Gastroesophageal sphincter (tissue), 4 donors: ENCODE data around the gene SLC7A1. TPM values are rescaled to one million over a fixed set of nuclear protein-coding genes. Genes with fewer than 3 reads are reported as not detected.
A peak's percentile ranks its signal among the peaks of the same experiment; 100 is the strongest.

ENCODE experiments used
- ATAC-seq: fragments of 150-250 bp; one replicate; pipeline ENCODE4 v1.9.1; 2016; ENCODE audit warnings: mild to moderate bottlenecking, moderate library complexity
- H3K27ac ChIP-seq, 4 donors: fragments of 200-600 bp; sonication (generic) in 3 of 4; 1 replicate in 3 of 4; 2 replicates in 1 of 4; pipeline ENCODE4 v1.5.1; 2016 to 2019
- H3K27me3 ChIP-seq: fragments of 200-600 bp; sonication (generic); one replicate; pipeline ENCODE4 v1.5.1; 2019
- H3K36me3 ChIP-seq, 2 donors: fragments of 200-600 bp; sonication (generic); one replicate each; pipeline ENCODE4 v1.5.1; 2019; ENCODE audit warnings: control low read depth in 1 of 2
- H3K4me1 ChIP-seq, 3 donors: fragments of 200-600 bp; sonication (generic); 1 replicate in 2 of 3; 2 replicates in 1 of 3; pipeline ENCODE4 v1.5.1; 2016 to 2019; ENCODE audit warnings: control low read depth in 2 of 3
- H3K4me3 ChIP-seq, 2 donors: fragments of 200-600 bp; sonication (generic); one replicate each; pipeline ENCODE4 v1.5.1; 2019; ENCODE audit warnings: mild to moderate bottlenecking in 1 of 2, moderate library complexity in 1 of 2
- H3K9me3 ChIP-seq, 3 donors: fragments of 200-600 bp; sonication (generic); one replicate each; pipeline ENCODE4 v1.5.1; 2017 to 2019; ENCODE audit warnings: control low read depth in 2 of 3
- CTCF ChIP-seq, 4 experiments: fragments of 200-600 bp in 2 of 4; fragments of 450-650 bp in 2 of 4; sonication (generic) in 1 of 4; IDR thresholded peaks; one replicate each; pipeline ENCODE4 v1.5.1; 2017 to 2019; ENCODE audit warnings: antibody characterized with exemption in 4 of 4, mild to moderate bottlenecking in 2 of 4, moderate library complexity in 2 of 4
- EP300 ChIP-seq: sonication (generic); formaldehyde crosslinking; IDR thresholded peaks from one replicate; pipeline ENCODE4 v1.6.1; 2017; ENCODE audit warnings: antibody characterized with exemption, mild to moderate bottlenecking
- POLR2A ChIP-seq, 2 donors: fragments of 450-650 bp; IDR thresholded peaks; one replicate each; pipeline ENCODE4 v1.6.1; 2017; ENCODE audit warnings: antibody characterized with exemption in 2 of 2, mild to moderate bottlenecking in 2 of 2, moderate library complexity in 1 of 2
- POLR2AphosphoS5 ChIP-seq: sonication (generic); formaldehyde crosslinking; IDR thresholded peaks from one replicate; pipeline ENCODE4 v1.6.1; 2017; ENCODE audit warnings: antibody characterized with exemption
- WGBS, 2 donors: methylation state at CpG; one replicate each; pipeline ENCODE4 v1.1.5; 2018; ENCODE audit warnings: low coverage in 1 of 2; 5-methylcytosine and 5-hydroxymethylcytosine counted together
- total RNA-seq, 4 donors: library from RNA; depleted of rRNA; stranded (reverse); fragments of >200 nt; gene quantifications; one replicate each; pipeline ENCODE4 v1.1.0, GENCODE V29; 2016

SLC7A1 gene
- total RNA-seq, 4 donors from 2014 or later: 13.5 to 33.8 (median 22.1) TPM

DNA sequence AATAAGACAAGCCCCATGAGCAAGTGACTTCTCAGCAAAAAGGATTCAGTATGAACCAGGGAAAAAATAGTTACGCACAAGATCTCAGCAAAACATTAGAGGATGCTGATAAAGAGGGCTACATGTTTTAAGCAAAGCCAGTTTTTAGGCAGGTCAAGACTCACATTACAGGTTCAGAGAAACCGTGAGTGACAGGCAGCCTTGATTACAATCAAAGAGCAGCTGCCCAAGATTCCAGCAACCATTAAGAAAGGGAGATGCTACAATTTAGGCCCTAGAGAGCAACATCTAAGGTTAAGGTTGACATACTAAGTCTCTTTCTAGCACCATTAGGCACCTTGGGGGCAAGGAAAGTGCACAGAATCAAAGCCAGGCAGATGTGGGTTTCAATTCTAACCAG, 2.8 kb upstream of the SLC7A1 start:
- ATAC-seq: no peak
- no peaks in the 10 kb centered on the region for H3K27me3 ChIP-seq
- TF ChIP-seq POLR2AphosphoS5 (no peak), CTCF (IDR thresholded peaks at IDR 0.05) (no peak), POLR2A (IDR thresholded peaks at IDR 0.05) (no peak), EP300 (no peak)
- no peaks in the 10 kb centered on the region for H3K36me3 ChIP-seq
- no peaks in the 10 kb centered on the region for H3K9me3 ChIP-seq
- no peak overlapping the region for H3K4me3 ChIP-seq
- H3K27ac ChIP-seq: no peak overlapping the region
- peaks cover 0 to 16% (median 0%) of the 10 kb centered on the region in 3 donors for H3K4me1 ChIP-seq
- WGBS, 2 donors: 80 to 94% methylated on average over 2 of the region's 2 CpGs

- 83 to 93% methylated on average over 1 to 3 of the region's 3 CpGs for WGBS, 2 donors
- H3K36me3 ChIP-seq: no peaks in the 10 kb centered on the region
- no peak overlapping the region for H3K27ac ChIP-seq
- peaks cover 0 to 23% (median 0%) of the 10 kb centered on the region in 3 donors for H3K4me1 ChIP-seq
- H3K4me3 ChIP-seq: no peak overlapping the region
- H3K27me3 ChIP-seq: no peaks in the 10 kb centered on the region
- no peak for ATAC-seq
- no peaks in the 10 kb centered on the region for H3K9me3 ChIP-seq
- TF ChIP-seq POLR2A (IDR thresholded peaks at IDR 0.05): no peak
- no peak for TF ChIP-seq CTCF (IDR thresholded peaks at IDR 0.05)
- TF ChIP-seq EP300: no peak
- TF ChIP-seq POLR2AphosphoS5: no peak
Measured at GRCh38 chr13:29597706-29598105, 2.2 kb upstream of the SLC7A1 start.

DNA sequence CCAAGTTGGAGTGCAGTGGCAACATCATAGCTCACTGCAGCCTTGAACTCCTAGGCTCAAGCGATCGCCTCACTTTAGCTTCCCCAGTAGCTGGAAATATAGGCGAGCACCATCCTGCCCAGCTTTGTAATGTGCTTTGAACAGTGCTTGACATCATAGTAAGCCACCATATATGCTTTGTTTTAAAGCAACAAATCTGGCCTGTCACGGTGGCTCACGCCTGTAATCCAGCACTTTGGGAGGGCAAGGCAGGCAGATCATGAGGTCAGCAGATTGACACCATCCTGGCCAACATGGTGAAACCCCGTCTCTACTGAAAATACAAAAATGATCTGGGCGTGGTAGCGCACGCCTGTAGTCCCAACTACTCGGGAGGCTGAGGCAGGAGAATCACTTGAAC, 1.8 kb upstream of the SLC7A1 start:
- H3K4me3 ChIP-seq: no peak overlapping the region

GRCh38 chr13:29596064-29596418, 553 bp upstream of the SLC7A1 start:
- ATAC-seq: no peak
- Histone ChIP-seq H3K36me3 (no peaks in the 10 kb centered on the region), H3K4me1 (peaks cover 0 to 37% (median 0%) of the 10 kb centered on the region in 3 donors), H3K27me3 (no peaks in the 10 kb centered on the region), H3K9me3 (no peaks in the 10 kb centered on the region), H3K4me3 (peak overlapping the region; percentile 19 to 96), H3K27ac (peak overlapping the region in 3 of 4 donors; percentile 85 to 98 (median 98))
- 38 to 60% methylated on average over 6 to 7 of the region's 10 CpGs for WGBS, 2 donors
- TF ChIP-seq EP300 (no peak), POLR2A (IDR thresholded peaks at IDR 0.05) (no peak), CTCF (IDR thresholded peaks at IDR 0.05) (no peak), POLR2AphosphoS5 (no peak)

More for the DNA sequence above, 1.8 kb upstream of the SLC7A1 start:
- Histone ChIP-seq H3K27ac (no peak overlapping the region), H3K4me1 (peaks cover 0 to 26% (median 0%) of the 10 kb centered on the region in 3 donors), H3K27me3 (no peaks in the 10 kb centered on the region), H3K9me3 (no peaks in the 10 kb centered on the region), H3K36me3 (no peaks in the 10 kb centered on the region)
- 92 to 100% methylated on average over 3 to 6 of the region's 10 CpGs for WGBS, 2 donors
- TF ChIP-seq EP300 (no peak), POLR2AphosphoS5 (no peak), CTCF (IDR thresholded peaks at IDR 0.05) (no peak), POLR2A (IDR thresholded peaks at IDR 0.05) (no peak)
- ATAC-seq: no peak

GRCh38 chr13:29594710-29595379, 643 bp downstream of the SLC7A1 start:
- Histone ChIP-seq H3K9me3 (no peaks in the 10 kb centered on the region), H3K4me1 (peaks cover 0 to 46% (median 0%) of the 10 kb centered on the region in 3 donors), H3K27me3 (no peaks in the 10 kb centered on the region), H3K4me3 (peak overlapping the region; percentile 86 to 96), H3K36me3 (no peaks in the 10 kb centered on the region), H3K27ac (peak overlapping the region; percentile 85 to 98 (median 96))
- WGBS, 2 donors: no CpG with 5 or more reads among the region's 75 CpGs
- peak; percentile 61 for ATAC-seq
- peak; percentile 41 to 42 for TF ChIP-seq POLR2A (IDR thresholded peaks at IDR 0.05)
- no peak for TF ChIP-seq CTCF (IDR thresholded peaks at IDR 0.05)
- peak; percentile 59 for TF ChIP-seq POLR2AphosphoS5
- no peak for TF ChIP-seq EP300
